ENCODE measurements around the gene PDZD2.
A peak's percentile ranks its signal among the peaks of the same experiment; 100 is the strongest.

Gene PDZD2

DNA sequence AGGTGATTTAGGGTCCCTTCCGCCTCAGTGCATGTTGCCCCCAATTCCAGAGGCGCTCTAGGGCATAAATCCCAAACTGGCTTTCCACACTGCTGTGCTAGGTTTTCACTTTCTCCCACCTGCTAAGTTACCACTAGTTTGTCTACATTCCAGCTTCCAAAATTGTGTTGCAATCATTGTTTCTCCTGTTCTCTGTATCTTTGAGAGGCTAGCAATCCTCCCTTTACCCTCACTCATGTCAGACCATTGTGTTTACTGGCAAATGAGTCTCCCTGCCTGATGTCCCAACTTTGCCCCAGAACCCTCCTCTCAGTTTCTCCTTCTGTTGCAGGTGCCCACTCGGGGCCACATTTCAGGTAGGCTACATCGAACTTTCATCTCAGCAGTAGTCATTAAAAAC, 221.3 kb downstream of the PDZD2 start:
- H3K36me3 ChIP-seq, result peaks cover 32% of the 10 kb centered on the region
- TF ChIP-seq, protein P1, sequence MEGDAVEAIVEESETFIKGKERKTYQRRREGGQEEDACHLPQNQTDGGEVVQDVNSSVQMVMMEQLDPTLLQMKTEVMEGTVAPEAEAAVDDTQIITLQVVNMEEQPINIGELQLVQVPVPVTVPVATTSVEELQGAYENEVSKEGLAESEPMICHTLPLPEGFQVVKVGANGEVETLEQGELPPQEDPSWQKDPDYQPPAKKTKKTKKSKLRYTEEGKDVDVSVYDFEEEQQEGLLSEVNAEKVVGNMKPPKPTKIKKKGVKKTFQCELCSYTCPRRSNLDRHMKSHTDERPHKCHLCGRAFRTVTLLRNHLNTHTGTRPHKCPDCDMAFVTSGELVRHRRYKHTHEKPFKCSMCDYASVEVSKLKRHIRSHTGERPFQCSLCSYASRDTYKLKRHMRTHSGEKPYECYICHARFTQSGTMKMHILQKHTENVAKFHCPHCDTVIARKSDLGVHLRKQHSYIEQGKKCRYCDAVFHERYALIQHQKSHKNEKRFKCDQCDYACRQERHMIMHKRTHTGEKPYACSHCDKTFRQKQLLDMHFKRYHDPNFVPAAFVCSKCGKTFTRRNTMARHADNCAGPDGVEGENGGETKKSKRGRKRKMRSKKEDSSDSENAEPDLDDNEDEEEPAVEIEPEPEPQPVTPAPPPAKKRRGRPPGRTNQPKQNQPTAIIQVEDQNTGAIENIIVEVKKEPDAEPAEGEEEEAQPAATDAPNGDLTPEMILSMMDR (IDR thresholded peaks at IDR 0.05; ENCODE audit: low read depth, low read length), result no peak
- no peak for DNase-seq
- peaks cover 8% of the 10 kb centered on the region for H3K9me3 ChIP-seq (ENCODE audit: severe bottlenecking)
- H3K27me3 ChIP-seq (ENCODE audit: insufficient read depth, low read depth, severe bottlenecking), result no peaks in the 10 kb centered on the region
- no peak overlapping the region for H3K27ac ChIP-seq
- H3K4me3 ChIP-seq (ENCODE audit: low read depth, low read length), result no peak overlapping the region

DNA sequence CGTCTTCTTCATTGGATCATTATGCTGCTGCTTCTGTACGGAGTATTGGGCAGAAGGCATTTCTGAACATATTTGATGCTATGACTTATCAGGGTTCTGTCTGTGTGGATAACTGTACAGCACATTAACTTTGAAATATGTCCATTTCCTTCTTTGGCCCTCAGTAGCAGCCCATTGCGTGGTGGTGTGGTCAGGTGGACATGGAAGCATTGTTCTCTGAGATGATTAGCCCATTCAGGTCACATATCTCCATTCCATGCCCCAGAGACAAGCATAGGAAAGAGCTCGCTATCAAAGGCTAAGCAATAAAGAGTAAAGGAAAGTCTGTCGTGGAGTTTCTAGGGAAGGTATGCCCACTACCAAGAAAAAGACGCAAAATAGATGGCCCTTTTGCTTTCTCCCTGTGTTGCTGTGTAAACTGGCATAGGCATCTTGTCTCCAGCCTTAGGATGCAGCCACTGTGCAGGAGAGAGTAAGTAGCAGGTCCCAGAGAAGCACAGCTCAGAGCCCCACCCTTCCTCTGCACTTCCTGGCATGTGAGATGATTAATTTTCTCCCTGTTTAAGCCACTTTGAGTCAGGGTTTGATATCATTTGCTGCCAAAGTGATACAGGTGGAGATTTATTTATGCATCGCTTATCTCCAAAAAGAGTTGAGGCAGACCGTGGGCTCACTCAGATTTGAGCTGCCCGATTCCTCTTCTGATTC, 221.9 kb downstream of the PDZD2 start:
- no peak overlapping the region for H3K4me3 ChIP-seq (ENCODE audit: low read depth, low read length)
- no peak overlapping the region for H3K27ac ChIP-seq
- no peak for DNase-seq
- TF ChIP-seq, protein P1 (IDR thresholded peaks at IDR 0.05; ENCODE audit: low read depth, low read length), result no peak
- H3K36me3 ChIP-seq, result peaks cover 32% of the 10 kb centered on the region
- H3K27me3 ChIP-seq (ENCODE audit: insufficient read depth, low read depth, severe bottlenecking), result no peaks in the 10 kb centered on the region
- peaks cover 8% of the 10 kb centered on the region for H3K9me3 ChIP-seq (ENCODE audit: severe bottlenecking)

DNA sequence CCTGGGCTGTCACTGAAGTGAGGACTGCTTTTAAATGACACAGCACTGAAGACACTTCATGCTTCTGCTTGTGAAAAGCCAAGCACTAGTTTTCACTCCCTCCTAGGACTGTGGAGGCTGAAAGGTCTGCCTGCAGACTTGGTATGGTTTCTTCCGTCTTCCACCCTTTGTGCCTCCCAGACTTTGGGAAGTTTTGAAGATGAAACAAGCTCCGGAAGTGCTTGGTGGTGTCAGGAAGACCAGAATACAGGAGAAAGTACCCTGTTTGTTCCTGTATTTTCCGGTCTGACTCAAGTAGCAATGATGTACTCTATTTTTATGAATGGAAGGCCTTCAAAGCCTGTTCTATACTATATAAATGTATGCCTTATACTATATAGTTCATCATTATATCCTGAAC, 222.7 kb downstream of the PDZD2 start:
- no peak overlapping the region for H3K4me3 ChIP-seq (ENCODE audit: low read depth, low read length)
- TF ChIP-seq, protein P1 (IDR thresholded peaks at IDR 0.05; ENCODE audit: low read depth, low read length), result no peak
- no peak for DNase-seq
- H3K27ac ChIP-seq, result no peak overlapping the region
- peaks cover 32% of the 10 kb centered on the region for H3K36me3 ChIP-seq
- no peaks in the 10 kb centered on the region for H3K27me3 ChIP-seq (ENCODE audit: insufficient read depth, low read depth, severe bottlenecking)
- peaks cover 8% of the 10 kb centered on the region for H3K9me3 ChIP-seq (ENCODE audit: severe bottlenecking)

DNA sequence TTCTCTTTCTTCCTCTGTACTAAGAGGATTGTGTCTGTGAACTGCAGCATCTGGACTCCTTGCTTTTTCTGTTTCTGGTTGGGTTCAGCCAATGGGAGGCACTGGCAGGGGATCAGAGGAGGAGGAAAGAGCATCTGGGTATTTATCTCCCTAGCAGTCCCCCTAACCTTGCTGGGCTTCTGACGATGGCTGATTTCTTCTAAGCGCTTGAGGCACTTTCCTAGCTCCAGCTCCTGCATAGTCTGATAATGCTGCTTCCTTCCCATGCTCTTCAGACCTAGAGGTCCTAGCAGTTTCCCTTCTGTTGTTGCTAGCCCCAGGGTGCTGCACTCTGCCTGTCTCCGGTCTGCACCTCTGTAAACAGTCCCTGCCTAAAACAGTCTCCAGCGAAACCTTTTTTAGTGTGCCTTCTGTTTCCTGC, 225.1 kb downstream of the PDZD2 start:
- TF ChIP-seq, protein P1 (IDR thresholded peaks at IDR 0.05; ENCODE audit: low read depth, low read length), result no peak
- peak; percentile 90 for DNase-seq
- peaks cover 4% of the 10 kb centered on the region for H3K9me3 ChIP-seq (ENCODE audit: severe bottlenecking)
- peak overlapping the region; percentile 89 for H3K27ac ChIP-seq
- H3K4me3 ChIP-seq (ENCODE audit: low read depth, low read length), result peak overlapping the region; percentile 36
- no peaks in the 10 kb centered on the region for H3K27me3 ChIP-seq (ENCODE audit: insufficient read depth, low read depth, severe bottlenecking)
- H3K36me3 ChIP-seq, result peaks cover 16% of the 10 kb centered on the region

DNA sequence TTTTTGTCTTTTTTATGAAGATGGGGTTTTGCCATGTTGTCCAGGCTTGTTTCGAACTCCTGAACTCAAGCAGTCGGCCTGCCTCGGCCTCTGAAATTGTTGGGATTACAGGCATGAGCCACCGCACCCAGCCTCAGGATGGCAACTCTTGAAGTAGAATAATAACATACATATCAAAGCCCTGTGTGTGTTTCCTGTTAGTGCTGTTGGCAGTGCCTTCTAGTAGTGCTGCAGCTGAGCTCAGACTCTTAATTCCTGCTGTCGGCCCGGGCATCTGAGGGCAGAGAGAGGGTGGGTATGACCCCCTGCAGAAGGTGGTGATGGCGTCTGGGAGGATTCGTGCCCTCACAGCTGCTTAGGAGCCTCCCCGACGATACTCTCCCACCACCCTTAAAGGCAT, 227.2 kb downstream of the PDZD2 start:
- TF ChIP-seq, protein P1 (IDR thresholded peaks at IDR 0.05; ENCODE audit: low read depth, low read length), result no peak
- Histone ChIP-seq H3K27ac (peak overlapping the region; percentile 25; the same call in 1 of the 2 replicates), H3K36me3 (no peaks in the 10 kb centered on the region), H3K27me3 (ENCODE audit: insufficient read depth, low read depth, severe bottlenecking) (no peaks in the 10 kb centered on the region), H3K4me3 (ENCODE audit: low read depth, low read length) (no peak overlapping the region), H3K9me3 (ENCODE audit: severe bottlenecking) (no peaks in the 10 kb centered on the region)
- no peak for DNase-seq

DNA sequence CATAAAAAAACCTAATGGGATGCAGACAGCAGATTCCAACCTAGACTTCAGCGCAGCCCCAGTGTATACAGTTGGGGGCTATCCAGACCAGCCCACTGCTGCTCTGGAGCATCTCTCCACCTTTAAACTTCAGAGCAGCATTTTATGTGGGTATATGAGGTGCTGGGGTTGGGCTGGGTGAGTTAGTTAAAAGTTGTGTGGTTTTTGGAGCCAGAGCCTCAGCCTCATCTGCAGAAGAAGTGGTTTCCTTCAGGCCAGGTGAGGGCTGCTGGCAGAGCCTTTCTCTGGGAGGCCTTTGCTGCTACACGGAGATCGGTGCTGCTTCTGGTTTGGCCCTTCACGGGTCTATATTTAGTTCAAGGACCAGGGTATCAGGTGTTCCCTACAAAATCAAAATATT, 228.3 kb downstream of the PDZD2 start:
- no peaks in the 10 kb centered on the region for H3K9me3 ChIP-seq (ENCODE audit: severe bottlenecking)
- no peak overlapping the region for H3K4me3 ChIP-seq (ENCODE audit: low read depth, low read length)
- TF ChIP-seq, protein P1 (IDR thresholded peaks at IDR 0.05; ENCODE audit: low read depth, low read length), result no peak
- DNase-seq, result no peak
- H3K27me3 ChIP-seq (ENCODE audit: insufficient read depth, low read depth, severe bottlenecking), result no peaks in the 10 kb centered on the region
- no peaks in the 10 kb centered on the region for H3K36me3 ChIP-seq
- H3K27ac ChIP-seq, result peak overlapping the region; percentile 83

Data from WERI-Rb-1 (cell line).